Measurements from ENCODE around the gene SPC25. TPM values are rescaled to one million over a fixed set of nuclear protein-coding genes. Genes with fewer than 3 reads are reported as not detected.

The SPC25 gene
- total RNA-seq, 1 experiment from 2014 or later, result 31.5 TPM

DNA sequence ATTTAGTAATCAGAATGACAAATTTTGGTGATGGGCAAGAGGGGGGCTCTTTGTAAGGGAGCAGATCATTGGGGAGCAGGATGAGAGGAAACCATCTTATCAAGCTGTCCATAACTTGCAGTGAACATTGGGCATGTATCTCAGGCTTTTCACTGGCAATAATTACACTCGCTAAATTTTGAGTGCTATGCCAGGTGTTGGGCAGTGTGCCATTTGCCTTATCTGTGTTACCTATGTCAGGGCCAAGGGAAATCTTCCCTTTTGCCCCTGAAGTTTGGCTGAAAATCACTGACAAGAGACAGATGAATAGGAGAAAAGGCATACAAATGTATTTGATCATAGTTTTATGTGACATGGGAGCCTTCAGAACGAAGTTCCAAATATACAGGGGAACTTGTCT, 48.8 kb downstream of the SPC25 start:
- Histone ChIP-seq H2BK12ac (ENCODE audit: insufficient read length, low read depth, low read length) (no peak overlapping the region), H4K20me1 (ENCODE audit: control insufficient read depth, insufficient read depth, insufficient read length) (no peaks in the 10 kb centered on the region), H3K9ac (ENCODE audit: extremely low read depth, insufficient read length, low read length) (no peak overlapping the region), H2BK120ac (ENCODE audit: low read depth, low read length, poor library complexity, severe bottlenecking) (no peak overlapping the region), H2AFZ (ENCODE audit: low read length) (no peak overlapping the region), H3K56ac (ENCODE audit: insufficient read length, low read depth, low read length) (no peak overlapping the region), H3K14ac (ENCODE audit: insufficient read depth, low read length) (no peak overlapping the region), H3K4ac (ENCODE audit: low read depth, low read length) (no peak overlapping the region), H3K9me3 (ENCODE audit: control insufficient read depth, low read depth, low read length) (no peaks in the 10 kb centered on the region), H3T11ph (ENCODE audit: low read length) (no peak overlapping the region), H3K27ac (ENCODE audit: insufficient read length, low read depth, low read length) (no peak overlapping the region), H3K4me2 (ENCODE audit: insufficient read depth, insufficient read length, low read length) (no peak overlapping the region), H3K4me1 (ENCODE audit: insufficient read depth, low read length) (no peaks in the 10 kb centered on the region; the same call in 1 of the 2 replicates), H4K8ac (replicated peaks; ENCODE audit: insufficient read length, low read depth, low read length) (no peak overlapping the region), H4K5ac (ENCODE audit: insufficient read length, low read depth, low read length) (no peak overlapping the region), H3K79me2 (ENCODE audit: insufficient read depth, low read length) (no peaks in the 10 kb centered on the region), H3K27me3 (ENCODE audit: insufficient read depth, low read length) (no peaks in the 10 kb centered on the region), H3K23me2 (ENCODE audit: insufficient read length, low read depth, low read length, poor library complexity, severe bottlenecking) (no peaks in the 10 kb centered on the region), H4K91ac (ENCODE audit: insufficient read length, low read depth, low read length) (no peak overlapping the region), H3K79me1 (ENCODE audit: insufficient read depth, low read depth, low read length, poor library complexity, severe bottlenecking) (no peaks in the 10 kb centered on the region), H3K23ac (ENCODE audit: insufficient read length, low read depth, low read length) (no peak overlapping the region), H2AK5ac (ENCODE audit: insufficient read length, low read length) (no peak overlapping the region), H3K18ac (ENCODE audit: insufficient read length, low read depth, low read length) (no peak overlapping the region), H2BK5ac (ENCODE audit: insufficient read length, low read length) (no peak overlapping the region), H2BK20ac (ENCODE audit: low read depth, low read length, poor library complexity, severe bottlenecking) (no peak overlapping the region), H2BK15ac (ENCODE audit: low read depth, low read length) (no peak overlapping the region)
- H3K4me1 Mint-ChIP-seq, result peaks cover 11% of the 10 kb centered on the region in 2 experiments
- H3K36me3 Mint-ChIP-seq (ENCODE audit: insufficient read depth in 1 of 3, low read depth in 3 of 3), result no peaks in the 10 kb centered on the region
- TF ChIP-seq, protein P1, sequence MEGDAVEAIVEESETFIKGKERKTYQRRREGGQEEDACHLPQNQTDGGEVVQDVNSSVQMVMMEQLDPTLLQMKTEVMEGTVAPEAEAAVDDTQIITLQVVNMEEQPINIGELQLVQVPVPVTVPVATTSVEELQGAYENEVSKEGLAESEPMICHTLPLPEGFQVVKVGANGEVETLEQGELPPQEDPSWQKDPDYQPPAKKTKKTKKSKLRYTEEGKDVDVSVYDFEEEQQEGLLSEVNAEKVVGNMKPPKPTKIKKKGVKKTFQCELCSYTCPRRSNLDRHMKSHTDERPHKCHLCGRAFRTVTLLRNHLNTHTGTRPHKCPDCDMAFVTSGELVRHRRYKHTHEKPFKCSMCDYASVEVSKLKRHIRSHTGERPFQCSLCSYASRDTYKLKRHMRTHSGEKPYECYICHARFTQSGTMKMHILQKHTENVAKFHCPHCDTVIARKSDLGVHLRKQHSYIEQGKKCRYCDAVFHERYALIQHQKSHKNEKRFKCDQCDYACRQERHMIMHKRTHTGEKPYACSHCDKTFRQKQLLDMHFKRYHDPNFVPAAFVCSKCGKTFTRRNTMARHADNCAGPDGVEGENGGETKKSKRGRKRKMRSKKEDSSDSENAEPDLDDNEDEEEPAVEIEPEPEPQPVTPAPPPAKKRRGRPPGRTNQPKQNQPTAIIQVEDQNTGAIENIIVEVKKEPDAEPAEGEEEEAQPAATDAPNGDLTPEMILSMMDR (conservative IDR thresholded peaks at IDR 0.05), result no peak
- H3K27ac Mint-ChIP-seq, result no peak overlapping the region
- DNase-seq, result no peak
- no peaks in the 10 kb centered on the region for H3K9me3 Mint-ChIP-seq
- WGBS (ENCODE audit: extremely low coverage, insufficient read length, low lambda C conversion rate), result no CpG with 5 or more reads among the region's 2 CpGs
- no peaks in the 10 kb centered on the region for H3K27me3 Mint-ChIP-seq (ENCODE audit: low read depth)
- H3K4me3 Mint-ChIP-seq, result no peak overlapping the region

All from H9 (cell line).